Measurements from ENCODE around the gene SNX27.

DNA sequence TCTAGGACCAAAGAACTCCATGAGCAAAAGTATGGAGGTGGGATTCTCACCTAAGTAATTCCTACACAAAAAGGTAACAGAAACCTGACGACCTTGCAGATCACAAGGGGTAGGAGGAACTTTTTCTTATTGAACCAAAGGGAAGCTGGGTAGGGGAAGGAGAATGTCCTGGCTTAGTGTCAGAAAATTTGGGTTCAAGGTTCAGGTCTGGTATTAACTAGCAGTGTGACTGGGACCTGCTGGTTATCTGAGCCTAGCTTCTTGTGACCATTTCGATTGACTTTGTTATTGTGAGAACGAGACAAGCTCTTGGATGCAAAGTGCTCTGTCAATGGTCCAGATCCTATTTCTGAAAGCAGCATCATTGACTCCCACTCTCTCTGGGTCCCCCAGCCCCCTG lies 5.0 kb upstream of the SNX27 start:
- TF ChIP-seq, protein P1, sequence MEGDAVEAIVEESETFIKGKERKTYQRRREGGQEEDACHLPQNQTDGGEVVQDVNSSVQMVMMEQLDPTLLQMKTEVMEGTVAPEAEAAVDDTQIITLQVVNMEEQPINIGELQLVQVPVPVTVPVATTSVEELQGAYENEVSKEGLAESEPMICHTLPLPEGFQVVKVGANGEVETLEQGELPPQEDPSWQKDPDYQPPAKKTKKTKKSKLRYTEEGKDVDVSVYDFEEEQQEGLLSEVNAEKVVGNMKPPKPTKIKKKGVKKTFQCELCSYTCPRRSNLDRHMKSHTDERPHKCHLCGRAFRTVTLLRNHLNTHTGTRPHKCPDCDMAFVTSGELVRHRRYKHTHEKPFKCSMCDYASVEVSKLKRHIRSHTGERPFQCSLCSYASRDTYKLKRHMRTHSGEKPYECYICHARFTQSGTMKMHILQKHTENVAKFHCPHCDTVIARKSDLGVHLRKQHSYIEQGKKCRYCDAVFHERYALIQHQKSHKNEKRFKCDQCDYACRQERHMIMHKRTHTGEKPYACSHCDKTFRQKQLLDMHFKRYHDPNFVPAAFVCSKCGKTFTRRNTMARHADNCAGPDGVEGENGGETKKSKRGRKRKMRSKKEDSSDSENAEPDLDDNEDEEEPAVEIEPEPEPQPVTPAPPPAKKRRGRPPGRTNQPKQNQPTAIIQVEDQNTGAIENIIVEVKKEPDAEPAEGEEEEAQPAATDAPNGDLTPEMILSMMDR (IDR thresholded peaks at IDR 0.05), result no peak
- no peak for TF ChIP-seq POLR2A (IDR thresholded peaks at IDR 0.05)

All from heart left ventricle (tissue), 13 donors.